Natural killer cell treated with Interleukin-12 subunit alpha and Interleukin-12 subunit beta and Interleukin-15 and Interleukin-18, amount 100 ng/mL, for 72 hours (primary cell): Measurements from ENCODE around the gene GJC2. TPM values are rescaled to one million over a fixed set of nuclear protein-coding genes. Genes with fewer than 3 reads are reported as not detected.

ENCODE experiments used
- ATAC-seq, 2 donors: fragments of 150-1000 bp; cut with Tn5 transposase in 1 of 2; sonication (Bioruptor Pico), chemical (Tn5 transposase) in 1 of 2; 2 replicates each; pipeline ENCODE4 v1.10.0; 2021
- DNase-seq: peaks from one replicate; pipeline ENCODE4 v3.0.0; 2022; ENCODE audit warnings: low spot score
- H3K27ac Mint-ChIP-seq, 2 donors: 1 replicate in 1 of 2; 2 replicates in 1 of 2; pipeline ENCODE4 v1.8.0; 2022; ENCODE audit warnings: mixed read lengths in 2 of 2, mild to moderate bottlenecking in 1 of 2, moderate library complexity in 1 of 2
- H3K27me3 Mint-ChIP-seq, 2 donors: 1 replicate in 1 of 2; 2 replicates in 1 of 2; pipeline ENCODE4 v1.8.0; 2022; ENCODE audit warnings: mixed read lengths in 2 of 2
- H3K36me3 Mint-ChIP-seq: one replicate; pipeline ENCODE4 v1.8.0; 2022; ENCODE audit warnings: mixed read lengths
- H3K4me1 Mint-ChIP-seq, 2 donors: 1 replicate in 1 of 2; 2 replicates in 1 of 2; pipeline ENCODE4 v1.8.0; 2022; ENCODE audit warnings: low read depth in 2 of 2, mixed read lengths in 2 of 2, mild to moderate bottlenecking in 1 of 2
- H3K4me3 Mint-ChIP-seq: one replicate; pipeline ENCODE4 v1.8.0; 2022; ENCODE audit warnings: mixed read lengths
- H3K9me3 Mint-ChIP-seq: 2 replicates; pipeline ENCODE4 v1.8.0; 2022; ENCODE audit warnings: mixed read lengths
- total RNA-seq, 2 donors: library from RNA; stranded (reverse); gene quantifications; one replicate each; pipeline ENCODE4 v1.2.3, GENCODE V29; 2022

Gene GJC2
- total RNA-seq, 2 donors from 2014 or later = 2.1 to 2.2 TPM

DNA sequence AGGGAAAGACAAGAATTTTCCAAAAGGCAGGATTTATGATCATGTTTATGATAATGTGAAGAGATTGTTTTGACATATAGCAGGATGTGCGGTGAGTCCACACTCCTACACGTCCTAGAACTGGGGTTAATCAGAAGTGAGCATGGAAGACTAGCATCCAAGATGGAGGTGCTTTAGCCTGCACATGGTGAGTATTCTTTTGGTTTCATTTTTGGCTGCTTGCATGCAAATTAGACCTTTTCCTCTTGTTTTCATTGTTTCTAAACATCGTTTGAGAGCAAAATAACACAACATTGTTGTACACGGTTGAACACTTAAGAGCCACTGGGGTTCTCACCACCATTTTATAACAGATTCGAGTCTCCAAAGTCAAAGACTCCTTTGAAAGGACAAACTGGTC, 24.5 kb upstream of the GJC2 start:
- Mint-ChIP-seq H3K4me3 (no peak overlapping the region), H3K9me3 (no peaks in the 10 kb centered on the region), H3K4me1 (no peaks in the 10 kb centered on the region), H3K27me3 (peaks cover 6 to 8% of the 10 kb centered on the region in 2 donors), H3K36me3 (no peaks in the 10 kb centered on the region), H3K27ac (no peak overlapping the region)
- ATAC-seq (no peak), DNase-seq (no peak)

DNA sequence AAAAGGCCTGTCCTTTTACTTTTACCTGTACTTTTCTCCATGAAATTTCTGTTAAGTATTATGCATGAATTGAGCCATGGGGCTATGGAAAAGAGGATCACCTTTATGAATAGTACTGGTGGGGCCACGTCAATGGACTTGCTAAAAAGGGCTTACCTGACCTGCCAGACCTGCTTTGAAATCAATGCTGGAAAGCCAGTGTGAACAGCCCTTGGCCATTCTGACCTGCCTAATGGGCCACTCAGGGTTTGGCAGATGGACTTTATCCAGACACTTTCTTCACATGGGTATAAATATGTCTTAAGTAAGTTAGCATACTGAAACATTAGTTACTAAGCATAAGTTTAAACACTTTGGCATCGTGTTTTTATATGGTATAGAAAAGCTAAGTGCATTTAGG, 18.0 kb upstream of the GJC2 start:
- Mint-ChIP-seq H3K9me3 (no peaks in the 10 kb centered on the region), H3K4me1 (peaks cover 2 to 3% of the 10 kb centered on the region in 2 donors), H3K27ac (no peak overlapping the region), H3K27me3 (peaks cover 2 to 6% of the 10 kb centered on the region in 2 donors), H3K36me3 (no peaks in the 10 kb centered on the region), H3K4me3 (no peak overlapping the region)
- no peak for ATAC-seq
- DNase-seq = no peak

DNA sequence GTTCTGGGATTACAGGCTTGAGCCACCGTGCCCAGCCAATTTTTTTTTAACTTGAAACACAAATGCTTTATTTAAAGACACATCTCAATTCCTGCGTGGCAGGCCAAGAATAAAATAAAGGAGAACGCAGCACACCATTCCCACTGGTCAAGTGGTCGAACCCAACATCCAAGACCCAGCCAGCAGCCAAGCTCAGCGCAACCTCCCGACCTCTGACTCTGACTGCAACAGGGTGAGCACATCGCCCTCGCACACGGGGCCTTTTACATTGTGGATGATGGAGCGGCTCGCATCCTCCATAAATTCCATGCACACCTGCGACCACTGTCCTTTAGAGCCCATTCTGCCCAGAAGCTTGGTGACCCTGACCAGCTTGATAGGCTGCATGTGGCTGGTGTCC, 15.1 kb upstream of the GJC2 start:
- Mint-ChIP-seq H3K4me1 (peaks cover 10% of the 10 kb centered on the region in 2 donors), H3K4me3 (no peak overlapping the region), H3K36me3 (no peaks in the 10 kb centered on the region), H3K27ac (no peak overlapping the region), H3K27me3 (peaks cover 0 to 2% of the 10 kb centered on the region in 2 donors), H3K9me3 (no peaks in the 10 kb centered on the region)
- ATAC-seq (no peak), DNase-seq (no peak)

DNA sequence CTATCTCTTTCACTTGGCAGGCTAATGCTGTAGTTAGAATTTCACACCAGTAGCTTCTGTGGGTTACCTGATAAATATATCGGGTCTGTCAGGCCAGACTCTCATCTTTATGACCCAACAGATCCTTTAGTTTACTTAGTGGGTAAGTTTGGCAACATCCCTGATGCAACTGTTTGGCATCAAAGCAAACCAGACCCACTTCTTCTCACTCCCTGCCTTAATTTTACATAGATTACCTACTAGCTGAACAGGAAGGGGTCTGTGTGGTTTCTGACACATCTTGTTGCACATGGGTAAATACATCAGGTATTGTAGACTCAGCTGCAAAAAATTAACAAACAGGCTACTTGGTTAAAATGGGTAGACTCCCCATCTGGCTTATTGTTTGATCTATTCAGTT, 12.8 kb upstream of the GJC2 start:
- Mint-ChIP-seq H3K27me3 (peaks cover 0 to 2% of the 10 kb centered on the region in 2 donors), H3K4me3 (peak overlapping the region; percentile 28), H3K4me1 (peaks cover 9 to 10% of the 10 kb centered on the region in 2 donors), H3K36me3 (no peaks in the 10 kb centered on the region), H3K9me3 (no peaks in the 10 kb centered on the region), H3K27ac (peak overlapping the region; percentile 24 to 30)
- DNase-seq (no peak), ATAC-seq (no peak)

DNA sequence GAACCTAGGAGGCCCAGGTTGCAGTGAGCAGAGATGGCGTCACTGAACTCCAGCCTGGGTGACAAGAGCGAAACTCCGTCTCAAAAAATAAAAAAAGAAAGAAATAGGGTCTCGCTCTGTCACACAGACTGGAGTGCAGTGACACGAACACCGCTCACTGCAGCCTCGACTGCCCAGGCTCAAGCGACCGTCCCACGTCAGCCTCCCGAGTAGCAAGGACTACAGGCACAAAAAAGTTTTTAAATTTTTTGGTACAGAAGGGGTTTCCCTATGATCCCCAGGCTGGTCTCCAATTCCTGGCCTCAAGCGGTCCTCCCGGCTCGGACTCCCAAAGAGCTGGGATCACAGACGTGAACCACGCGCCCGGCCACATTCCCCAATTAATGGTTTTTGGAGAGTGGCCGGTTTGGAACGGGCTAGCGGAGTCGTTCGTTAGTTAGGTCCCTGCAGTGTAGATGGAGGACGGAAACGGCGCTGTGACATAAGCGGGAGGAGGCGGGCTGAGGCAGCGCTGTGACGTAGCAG, 10.3 kb upstream of the GJC2 start:
- peak overlapping the region; percentile 83 to 99 for H3K27ac Mint-ChIP-seq
- H3K9me3 Mint-ChIP-seq = no peaks in the 10 kb centered on the region
- no peak for ATAC-seq
- H3K36me3 Mint-ChIP-seq = no peaks in the 10 kb centered on the region
- peak overlapping the region; percentile 93 for H3K4me3 Mint-ChIP-seq
- peaks cover 25% of the 10 kb centered on the region in 2 donors for H3K4me1 Mint-ChIP-seq
- H3K27me3 Mint-ChIP-seq = peaks cover 0 to 2% of the 10 kb centered on the region in 2 donors
- DNase-seq = no peak

DNA sequence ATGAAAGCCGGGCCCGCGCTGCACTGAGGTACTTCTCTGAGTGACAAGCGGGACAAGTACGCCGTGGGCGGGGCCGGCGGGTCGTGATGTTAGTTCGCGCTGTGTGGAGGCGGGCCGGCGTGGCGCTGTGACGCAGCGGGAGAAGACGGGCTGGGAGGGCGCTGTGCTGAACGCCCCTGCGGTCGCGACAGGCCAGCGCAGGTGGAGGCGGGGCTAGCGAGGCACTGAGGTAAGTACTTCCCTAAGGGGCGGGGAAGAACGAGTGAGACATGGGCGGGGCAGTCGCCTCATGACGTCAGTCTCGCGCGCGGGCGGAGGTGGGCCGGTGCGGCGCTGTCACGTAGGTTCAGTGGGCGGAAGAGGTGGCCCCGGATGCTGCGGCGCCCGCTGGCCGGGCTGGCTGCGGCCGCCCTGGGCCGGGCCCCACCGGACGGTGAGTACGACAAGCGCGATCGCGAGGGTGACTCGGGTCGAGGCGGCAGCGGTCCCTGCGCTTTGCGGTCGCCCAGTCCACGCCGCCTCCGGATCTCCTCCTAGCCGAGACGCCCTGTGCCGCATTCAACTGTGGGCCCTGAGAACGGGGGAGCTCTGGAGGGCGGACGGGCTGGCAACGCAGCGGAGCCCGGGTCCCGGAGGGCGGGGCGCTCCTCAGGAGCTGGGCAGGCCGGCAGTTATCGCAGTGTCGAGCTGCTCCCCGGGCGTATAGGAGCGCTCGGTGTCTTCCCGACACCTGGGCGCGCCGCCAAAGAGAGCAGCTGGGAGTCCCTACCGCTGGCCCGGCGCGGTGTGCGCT, 9.6 kb upstream of the GJC2 start, which contains the start of gene GUK1:
GUK1 (plus strand) TSS at position 349 of the 793 bp plus-strand sequence; CDS start at position 373, 24 bp downstream.
- Mint-ChIP-seq H3K36me3 (no peaks in the 10 kb centered on the region), H3K4me3 (peak within 1 kb of the TSS; percentile 93), H3K4me1 (peaks cover 25% of the 10 kb centered on the region in 2 donors), H3K9me3 (no peaks in the 10 kb centered on the region), H3K27me3 (no peaks in the 10 kb centered on the region), H3K27ac (peak within 1 kb of the TSS; percentile 83 to 99)
- DNase-seq (peak; percentile 100), ATAC-seq (peak; percentile 95 to 97)

DNA sequence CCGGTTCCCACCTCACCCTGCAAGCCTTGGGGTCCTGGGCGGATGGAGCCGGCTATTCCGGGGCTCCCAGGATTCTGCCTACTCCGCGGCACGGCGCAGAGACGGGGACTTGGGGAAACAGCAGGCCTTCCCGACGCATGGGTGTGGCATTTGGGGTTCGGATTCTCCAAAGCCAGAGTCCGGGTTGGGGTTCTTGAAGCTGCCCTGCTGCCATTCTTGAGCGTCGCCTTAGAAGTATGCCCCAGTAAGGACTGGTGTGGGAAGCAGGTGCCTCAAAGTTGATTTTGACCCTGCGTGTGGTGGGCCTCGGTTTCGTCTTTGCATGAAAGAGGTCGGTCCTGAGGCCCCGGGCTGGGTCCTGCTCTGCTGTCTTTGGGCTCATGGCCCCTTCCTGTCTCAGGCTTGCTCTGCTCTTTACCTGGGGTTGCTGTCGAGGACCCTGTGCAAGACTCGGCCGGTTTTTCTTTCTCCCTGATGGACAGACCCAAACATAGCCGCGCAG, 9.0 kb upstream of the GJC2 start:
- peak overlapping the region; percentile 83 to 99 for H3K27ac Mint-ChIP-seq
- peaks cover 25% of the 10 kb centered on the region in 2 donors for H3K4me1 Mint-ChIP-seq
- DNase-seq (no peak), ATAC-seq (no peak)
- no peaks in the 10 kb centered on the region for H3K27me3 Mint-ChIP-seq
- H3K9me3 Mint-ChIP-seq = no peaks in the 10 kb centered on the region
- no peaks in the 10 kb centered on the region for H3K36me3 Mint-ChIP-seq
- peak overlapping the region; percentile 93 for H3K4me3 Mint-ChIP-seq

DNA sequence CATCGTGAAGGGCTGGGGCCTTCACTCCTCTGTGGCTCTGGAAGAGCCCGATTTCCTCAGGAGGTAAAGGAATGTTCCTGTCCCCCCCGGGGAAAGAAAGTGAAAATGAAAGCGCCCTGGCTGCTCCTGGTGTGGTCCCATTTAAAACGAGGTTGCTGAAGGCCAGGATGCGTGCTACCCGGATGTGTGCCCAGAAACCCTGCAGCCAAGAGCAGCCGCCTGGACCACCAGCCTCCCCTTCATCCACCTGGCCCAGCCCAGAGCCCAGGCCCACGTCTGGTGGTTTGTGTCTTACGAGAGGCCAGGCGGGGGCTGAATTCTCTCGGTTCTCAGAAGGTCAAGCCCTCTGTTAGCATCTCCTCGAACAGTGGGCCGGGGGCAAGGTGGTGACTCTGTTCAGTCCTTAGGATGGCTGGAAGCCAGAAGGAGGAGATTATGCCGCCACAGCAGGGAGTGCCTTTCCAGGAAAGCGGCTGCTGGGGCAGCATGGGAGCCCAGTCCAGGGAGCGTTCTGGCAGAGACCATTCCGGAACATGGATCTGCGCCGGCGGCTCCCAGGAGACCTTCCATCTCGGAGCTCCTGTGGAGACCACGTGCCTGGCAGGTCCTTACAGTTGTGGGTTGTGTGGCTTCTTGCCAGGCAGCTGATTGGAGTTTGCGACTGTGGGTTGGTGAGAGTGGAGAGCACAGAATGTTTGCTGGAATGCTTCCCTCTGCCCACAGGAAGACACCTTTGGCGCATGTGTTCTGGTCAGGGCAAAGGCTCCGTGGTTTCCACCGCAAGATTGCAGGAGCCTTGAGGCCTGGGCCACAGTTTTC, 8.3 kb upstream of the GJC2 start:
- ATAC-seq (no peak), DNase-seq (peak; percentile 69)
- Mint-ChIP-seq H3K36me3 (no peaks in the 10 kb centered on the region), H3K27ac (peak overlapping the region; percentile 83 to 99), H3K4me1 (peaks cover 25% of the 10 kb centered on the region in 2 donors), H3K9me3 (no peaks in the 10 kb centered on the region), H3K27me3 (no peaks in the 10 kb centered on the region), H3K4me3 (peak overlapping the region; percentile 93)

DNA sequence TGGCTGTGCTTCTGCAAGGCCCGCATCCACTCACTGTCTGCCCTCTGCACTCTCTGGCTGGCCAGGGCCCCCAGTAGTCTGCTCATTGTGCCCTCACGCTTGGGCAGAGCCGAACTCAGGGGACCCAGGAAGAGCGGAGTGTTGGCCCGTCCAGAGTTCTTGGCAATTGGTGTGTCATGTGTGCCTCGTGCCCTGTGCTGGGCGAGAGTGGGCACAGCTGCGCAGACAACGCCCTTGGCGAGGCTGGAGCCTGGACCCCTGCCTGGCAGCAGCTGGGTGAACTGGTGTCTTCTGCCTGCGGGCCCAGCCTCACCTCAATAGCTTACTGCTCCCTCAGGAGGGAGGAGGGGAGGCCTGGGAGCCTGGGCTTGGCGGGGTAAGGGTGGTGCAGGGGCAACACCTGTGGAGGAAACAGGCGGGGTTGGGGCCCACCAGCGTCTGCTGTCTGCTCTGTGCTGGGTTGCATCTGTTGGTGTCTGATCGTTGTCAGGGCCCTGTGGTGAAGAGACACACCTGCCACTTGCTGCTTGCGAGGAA, 7.5 kb upstream of the GJC2 start:
- H3K4me3 Mint-ChIP-seq = peak overlapping the region; percentile 93
- peak overlapping the region; percentile 64 to 83 for H3K27ac Mint-ChIP-seq
- H3K36me3 Mint-ChIP-seq = no peaks in the 10 kb centered on the region
- H3K9me3 Mint-ChIP-seq = no peaks in the 10 kb centered on the region
- ATAC-seq (no peak), DNase-seq (peak; percentile 37)
- no peaks in the 10 kb centered on the region for H3K27me3 Mint-ChIP-seq
- H3K4me1 Mint-ChIP-seq = peaks cover 18 to 22% of the 10 kb centered on the region in 2 donors

DNA sequence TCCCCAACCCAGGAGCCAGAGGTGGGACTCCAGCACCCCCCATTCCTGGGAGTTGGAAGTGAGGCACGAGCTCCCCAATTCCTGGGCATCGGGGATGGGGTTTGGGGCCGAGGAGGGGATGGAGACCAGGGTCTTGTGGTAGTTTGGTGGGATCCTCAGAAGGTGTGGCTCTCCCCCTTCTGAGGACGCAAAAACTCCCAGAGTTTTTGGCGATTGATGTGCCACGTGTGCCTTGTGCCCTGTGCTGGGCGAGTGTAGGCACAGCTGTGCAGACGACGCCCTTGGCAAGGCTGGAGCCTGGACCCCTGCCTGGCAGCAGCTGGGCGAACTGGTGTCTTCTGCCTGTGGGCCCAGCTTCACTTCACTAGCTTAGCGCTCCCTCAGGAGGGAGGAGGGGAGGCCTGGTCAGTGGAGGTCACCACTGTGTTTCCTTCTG, 7.0 kb upstream of the GJC2 start:
- peak; percentile 35 for DNase-seq
- H3K9me3 Mint-ChIP-seq = no peaks in the 10 kb centered on the region
- no peaks in the 10 kb centered on the region for H3K27me3 Mint-ChIP-seq
- peaks cover 15 to 21% of the 10 kb centered on the region in 2 donors for H3K4me1 Mint-ChIP-seq
- ATAC-seq = no peak
- peak overlapping the region; percentile 64 to 83 for H3K27ac Mint-ChIP-seq
- peak overlapping the region; percentile 93 for H3K4me3 Mint-ChIP-seq
- no peaks in the 10 kb centered on the region for H3K36me3 Mint-ChIP-seq

DNA sequence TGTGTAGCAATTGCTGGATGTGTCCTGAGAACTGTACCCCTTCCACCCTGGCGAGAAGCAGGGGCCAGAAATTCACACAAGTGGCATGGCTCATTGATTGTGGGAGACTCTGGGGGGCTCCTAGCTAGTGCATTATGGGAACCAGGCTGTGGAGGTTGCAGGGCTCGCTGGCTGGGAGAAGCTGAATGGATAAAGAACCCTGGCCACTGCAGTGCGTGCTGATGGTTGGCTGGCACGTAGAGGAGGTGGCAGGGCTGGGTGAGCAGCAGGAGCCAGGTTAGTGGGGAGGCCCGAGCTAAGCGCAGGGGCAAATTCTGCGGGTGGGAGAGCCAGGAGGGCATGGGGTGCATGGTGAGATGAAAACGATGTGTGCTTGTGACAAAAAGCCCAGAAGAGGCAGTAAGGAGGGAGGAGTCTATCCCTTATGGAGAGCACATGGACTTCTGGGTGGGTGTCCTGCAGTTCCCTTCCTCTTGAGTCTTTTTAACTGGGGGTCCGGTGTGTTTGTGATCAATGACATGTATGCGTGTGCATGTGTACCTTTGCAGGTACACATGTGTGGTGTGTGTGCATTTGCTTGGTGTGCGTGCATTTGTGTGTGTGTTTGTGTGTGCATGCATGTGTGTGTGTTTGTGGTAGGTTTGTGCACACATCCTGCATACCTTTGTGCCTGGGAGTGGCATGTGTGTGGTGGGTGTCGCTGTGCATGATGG, 6.1 kb upstream of the GJC2 start:
- Mint-ChIP-seq H3K9me3 (no peaks in the 10 kb centered on the region), H3K27me3 (no peaks in the 10 kb centered on the region), H3K36me3 (no peaks in the 10 kb centered on the region), H3K4me3 (peak overlapping the region; percentile 93), H3K4me1 (peaks cover 15 to 18% of the 10 kb centered on the region in 2 donors), H3K27ac (peak overlapping the region; percentile 64 to 83)
- ATAC-seq (no peak), DNase-seq (peak; percentile 32)

DNA sequence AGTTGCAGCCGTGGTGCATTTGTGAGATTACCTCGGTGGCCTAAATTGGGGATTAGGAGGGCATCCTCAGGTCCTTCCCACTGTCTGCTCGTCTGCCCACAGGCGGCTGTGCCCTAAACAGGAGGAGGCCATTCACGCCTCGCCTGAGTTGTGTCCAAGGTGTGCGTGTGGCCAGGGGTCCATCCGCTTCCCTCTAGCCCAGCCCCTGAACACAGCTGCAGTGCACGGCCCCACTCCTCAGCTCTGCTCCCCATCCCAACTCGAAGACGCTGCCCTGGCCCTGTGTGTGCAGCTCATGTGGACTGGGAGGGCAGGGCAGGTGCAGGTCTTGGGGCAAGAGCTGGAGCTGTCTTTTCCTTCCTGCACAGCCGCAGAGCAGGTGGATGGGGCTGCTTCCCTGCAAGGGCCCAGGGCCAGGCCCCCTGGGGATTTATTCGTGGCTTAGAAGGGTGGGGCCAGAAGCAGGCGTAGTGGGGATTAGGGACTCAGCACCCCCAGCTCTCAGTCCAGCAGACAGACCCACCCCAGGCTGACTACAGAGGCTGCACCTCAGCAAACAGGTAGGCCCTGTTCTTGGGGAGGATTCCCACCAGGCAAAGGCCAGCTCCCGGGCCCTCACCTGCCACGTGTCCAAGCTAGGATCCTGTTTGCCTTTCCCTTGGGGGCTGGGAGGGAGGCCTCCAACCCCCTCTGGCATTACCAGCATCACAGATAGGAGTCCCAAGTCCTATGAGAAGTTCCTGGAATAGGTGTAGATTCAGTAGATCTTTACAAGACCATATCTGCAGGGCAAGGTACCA, 5.3 kb upstream of the GJC2 start:
- Mint-ChIP-seq H3K36me3 (no peaks in the 10 kb centered on the region), H3K4me3 (no peak overlapping the region), H3K9me3 (no peaks in the 10 kb centered on the region), H3K27ac (no peak overlapping the region), H3K4me1 (peaks cover 15 to 18% of the 10 kb centered on the region in 2 donors), H3K27me3 (no peaks in the 10 kb centered on the region)
- DNase-seq = peak; percentile 26
- ATAC-seq = no peak
